ENCODE data around the gene HTR6.

DNA sequence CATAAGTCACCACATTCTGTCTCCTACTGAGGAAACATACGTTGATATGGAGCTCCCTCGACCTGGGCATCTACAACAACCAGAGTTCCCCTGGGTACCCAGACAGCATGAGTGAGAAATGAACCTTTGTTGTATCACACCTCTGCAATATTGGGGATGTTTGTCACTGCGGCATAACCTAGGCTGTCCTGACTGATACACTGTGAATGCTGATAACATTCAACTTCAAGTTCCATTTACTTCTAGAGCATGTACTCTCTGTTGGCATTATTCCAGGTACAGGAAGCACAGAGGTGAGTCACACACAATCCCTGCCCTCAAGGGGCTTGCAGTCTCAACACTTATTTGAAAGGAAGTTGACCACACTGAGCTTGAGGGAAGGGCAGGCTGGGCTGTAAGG is 65.6 kb downstream of the HTR6 start:
- TF ChIP-seq, protein P1, sequence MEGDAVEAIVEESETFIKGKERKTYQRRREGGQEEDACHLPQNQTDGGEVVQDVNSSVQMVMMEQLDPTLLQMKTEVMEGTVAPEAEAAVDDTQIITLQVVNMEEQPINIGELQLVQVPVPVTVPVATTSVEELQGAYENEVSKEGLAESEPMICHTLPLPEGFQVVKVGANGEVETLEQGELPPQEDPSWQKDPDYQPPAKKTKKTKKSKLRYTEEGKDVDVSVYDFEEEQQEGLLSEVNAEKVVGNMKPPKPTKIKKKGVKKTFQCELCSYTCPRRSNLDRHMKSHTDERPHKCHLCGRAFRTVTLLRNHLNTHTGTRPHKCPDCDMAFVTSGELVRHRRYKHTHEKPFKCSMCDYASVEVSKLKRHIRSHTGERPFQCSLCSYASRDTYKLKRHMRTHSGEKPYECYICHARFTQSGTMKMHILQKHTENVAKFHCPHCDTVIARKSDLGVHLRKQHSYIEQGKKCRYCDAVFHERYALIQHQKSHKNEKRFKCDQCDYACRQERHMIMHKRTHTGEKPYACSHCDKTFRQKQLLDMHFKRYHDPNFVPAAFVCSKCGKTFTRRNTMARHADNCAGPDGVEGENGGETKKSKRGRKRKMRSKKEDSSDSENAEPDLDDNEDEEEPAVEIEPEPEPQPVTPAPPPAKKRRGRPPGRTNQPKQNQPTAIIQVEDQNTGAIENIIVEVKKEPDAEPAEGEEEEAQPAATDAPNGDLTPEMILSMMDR (IDR thresholded peaks at IDR 0.05) = no peak
- TF ChIP-seq POLR2A (IDR thresholded peaks at IDR 0.05) = no peak

Data from uterus (tissue), 2 donors.